Smooth muscle cell of the umbilical artery (primary cell): ENCODE results near the gene POLR2F. TPM values are rescaled to one million over a fixed set of nuclear protein-coding genes. Genes with fewer than 3 reads are reported as not detected.

Experiments
- total RNA-seq: library from RNA; depleted of rRNA; stranded (reverse); fragments of >200 nt; gene quantifications from 2 replicates; pipeline ENCODE4 v1.2.3, GENCODE V29; 2014

POLR2F gene
- total RNA-seq: 26.1 and 39.7 TPM in 2 replicates

DNA sequence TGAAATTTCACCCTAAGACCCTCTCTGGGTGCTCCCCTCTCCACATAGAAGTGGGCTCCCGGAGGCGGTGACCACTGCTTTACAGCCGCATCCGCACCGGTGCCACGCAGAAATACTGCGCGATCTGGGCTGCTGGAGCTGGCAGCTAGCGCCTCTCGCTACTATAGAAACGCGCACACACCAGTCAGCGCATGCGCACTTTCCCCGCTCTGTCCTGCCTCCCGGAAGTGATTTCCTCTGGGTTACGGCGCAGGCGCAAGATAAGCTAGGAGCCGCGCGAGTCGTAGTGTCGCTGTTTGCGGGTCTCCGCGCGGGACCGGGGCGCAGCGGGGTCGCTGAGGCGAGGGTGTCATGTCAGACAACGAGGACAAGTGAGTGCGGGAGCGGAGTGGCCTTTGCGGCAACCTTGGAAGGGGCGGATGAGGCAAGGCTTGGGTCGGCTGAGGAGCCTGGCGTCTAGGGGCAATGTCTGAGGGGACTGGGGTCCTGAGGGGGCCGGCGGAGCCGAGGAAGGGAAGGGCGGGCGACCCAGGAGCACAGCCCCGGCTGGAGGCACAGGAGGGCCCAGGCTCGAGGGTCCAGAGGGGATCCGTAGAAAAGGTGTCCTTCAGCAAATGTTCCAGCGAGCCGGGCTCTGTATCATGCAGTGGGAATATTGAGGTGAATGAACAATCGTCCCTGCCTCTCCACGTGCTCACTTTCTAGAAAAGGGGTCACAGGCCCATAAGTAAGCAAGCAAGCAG is at the start of gene POLR2F, which contains the start of gene C22orf23:
POLR2F (plus strand) TSS at position 263 of the 743 bp plus-strand sequence; CDS start at position 352, 89 bp downstream.
C22orf23 (minus strand) TSS at position 165 of the 743 bp plus-strand sequence. CDS start 452 bp downstream, outside the sequence.

DNA sequence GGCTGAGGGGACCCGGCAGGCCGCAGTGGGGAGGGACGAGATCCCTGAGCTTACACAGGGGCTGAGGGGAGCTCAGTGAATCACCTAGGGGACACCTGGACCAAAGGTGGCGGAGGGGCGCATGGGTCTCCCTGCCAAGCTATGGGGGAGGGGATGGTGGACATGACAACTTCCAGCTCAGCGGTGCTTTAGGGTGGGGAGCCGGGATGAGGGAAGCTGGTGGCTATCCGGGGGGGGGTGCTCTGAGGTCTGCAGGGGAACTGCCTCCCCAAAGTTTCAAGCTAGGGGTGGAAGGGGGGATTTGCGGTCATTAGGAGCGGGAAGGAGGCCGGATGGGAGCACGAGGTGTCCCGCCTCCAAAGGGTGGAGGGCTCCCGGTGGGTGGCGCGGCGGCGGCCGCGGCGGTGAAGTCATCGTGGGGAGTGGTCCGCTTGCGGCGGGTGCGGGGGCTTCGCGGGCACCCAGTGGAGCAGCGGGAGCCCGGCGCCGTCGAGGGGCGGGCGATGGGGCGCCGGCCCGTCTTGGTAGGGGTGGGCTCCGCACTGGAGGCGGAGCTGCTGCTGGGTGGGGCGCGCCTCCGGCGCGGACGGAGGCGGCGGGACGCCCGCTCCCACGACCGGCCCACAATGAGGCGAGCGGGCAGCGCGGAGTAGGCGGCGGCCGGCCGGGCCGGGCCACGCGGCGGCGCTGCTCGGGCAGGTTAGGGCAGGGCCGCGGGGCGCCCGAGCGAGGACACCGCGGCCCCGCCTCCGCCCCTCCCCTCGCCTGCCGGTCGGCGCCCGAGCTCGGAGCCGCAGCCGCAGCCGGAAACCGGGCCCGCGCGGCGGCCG is 47.8 kb upstream of the POLR2F start, which contains the start of gene MICALL1:
MICALL1 (plus strand) TSS at position 764 of the 830 bp plus-strand sequence. CDS start 126 bp downstream, outside the sequence.

GRCh38 chr22:37983860-37984791 is 30.6 kb downstream of the POLR2F start, which contains the start of gene SOX10:
Gene SOX10 (minus strand): TSS chr22:37984555. CDS start chr22:37983784, 771 bp downstream.

Other genes starting within 250 kb of the POLR2F start
- gene GCAT, start 145.8 kb upstream of the POLR2F start, total RNA-seq: 29.5 and 48.7 TPM in 2 replicates
- gene GALR3, start 130.3 kb upstream of the POLR2F start, total RNA-seq: not detected in 2 replicates
- 24.8 and 25.2 TPM in 2 replicates for gene ANKRD54, start 109.4 kb upstream of the POLR2F start, total RNA-seq
- 295 and 311 TPM in 2 replicates for gene EIF3L, start 104.3 kb upstream of the POLR2F start, total RNA-seq
- 23.2 and 51.8 TPM in 2 replicates for gene MICALL1, start 47.4 kb upstream of the POLR2F start, total RNA-seq
- gene C22orf23, start 98 bp upstream of the POLR2F start, total RNA-seq: 0.59 TPM in 1 of 2 replicates, not detected in the other
- not detected in 2 replicates for gene SOX10, start 30.9 kb downstream of the POLR2F start, total RNA-seq
- gene PICK1, start 103.7 kb downstream of the POLR2F start, total RNA-seq: 9.8 and 17.2 TPM in 2 replicates
- gene SLC16A8, start 130.5 kb downstream of the POLR2F start, total RNA-seq: 0.30 TPM in 1 of 2 replicates, not detected in the other
- gene BAIAP2L2, start 157.0 kb downstream of the POLR2F start, total RNA-seq: under 0.01 and 0.18 TPM in 2 replicates
- gene PLA2G6, start 228.1 kb downstream of the POLR2F start, total RNA-seq: 11.3 and 13.4 TPM in 2 replicates
- gene MAFF, start 248.3 kb downstream of the POLR2F start, total RNA-seq: 17.5 and 46.3 TPM in 2 replicates